Measurements from ENCODE around the gene HNRNPU.

The HNRNPU gene

GRCh38 chr1:244863491-244864252, 671 bp downstream of the HNRNPU start:
- in situ Hi-C loops (cut with HindIII; ENCODE audit: low sequenced_read_pairs) = no loop called here

DNA sequence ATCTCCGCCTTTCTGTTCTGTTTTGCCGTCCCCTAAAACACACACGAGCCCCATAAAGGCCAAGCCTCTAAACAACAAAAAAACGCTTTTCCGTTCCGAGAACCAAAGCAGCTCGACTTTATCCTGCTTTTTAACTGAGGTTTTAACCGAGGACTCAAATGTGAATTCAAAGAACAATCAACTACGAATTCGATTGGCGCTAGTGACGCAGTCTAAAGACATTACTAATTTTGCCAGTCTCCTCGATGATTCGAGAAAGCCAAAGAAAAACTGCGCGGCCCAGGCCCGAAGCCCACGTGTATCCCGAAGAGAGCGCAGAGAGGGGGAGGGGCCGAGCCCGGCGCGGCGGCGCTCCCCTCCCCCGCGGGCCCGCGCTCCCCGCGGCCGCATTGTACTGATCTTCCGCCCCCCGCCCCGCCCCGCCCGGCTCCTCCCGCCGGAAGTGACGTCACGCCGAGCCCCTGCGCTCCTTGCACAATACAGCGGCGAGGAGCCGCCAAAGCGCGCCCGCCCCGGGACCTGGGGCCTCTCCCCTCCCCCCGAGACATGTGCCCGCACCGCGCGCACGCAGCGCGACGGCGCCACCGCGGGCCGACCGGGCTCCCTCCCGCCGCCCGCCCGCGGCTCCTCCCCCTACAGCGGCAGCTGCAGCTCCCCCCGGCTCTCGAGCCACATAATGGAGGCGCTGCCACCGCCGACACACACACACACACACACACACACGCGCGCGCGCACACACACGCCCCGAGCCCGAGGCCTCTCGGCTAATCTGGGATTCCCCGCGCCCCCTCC, 1.4 kb downstream of the HNRNPU start:
- in situ Hi-C loops (cut with HindIII; ENCODE audit: low sequenced_read_pairs) = no loop called here

DNA sequence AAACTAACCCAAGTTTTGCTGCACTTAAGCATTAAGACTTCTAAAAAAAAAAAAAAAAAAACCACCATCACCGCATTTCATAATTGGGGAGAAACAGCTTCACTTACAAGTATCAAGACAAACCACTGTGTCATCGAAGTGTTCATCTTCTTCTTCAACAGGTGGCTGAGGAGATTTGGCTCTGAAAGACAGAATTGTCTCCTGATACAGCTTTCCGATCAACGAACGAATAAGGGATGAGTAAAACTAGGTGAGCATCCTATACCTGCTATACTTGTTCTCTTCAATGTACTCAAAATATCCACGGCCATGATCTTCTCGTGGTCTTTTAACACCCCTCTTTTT, 2.0 kb downstream of the HNRNPU start:
- in situ Hi-C loops (cut with HindIII; ENCODE audit: low sequenced_read_pairs) = no loop called here

DNA sequence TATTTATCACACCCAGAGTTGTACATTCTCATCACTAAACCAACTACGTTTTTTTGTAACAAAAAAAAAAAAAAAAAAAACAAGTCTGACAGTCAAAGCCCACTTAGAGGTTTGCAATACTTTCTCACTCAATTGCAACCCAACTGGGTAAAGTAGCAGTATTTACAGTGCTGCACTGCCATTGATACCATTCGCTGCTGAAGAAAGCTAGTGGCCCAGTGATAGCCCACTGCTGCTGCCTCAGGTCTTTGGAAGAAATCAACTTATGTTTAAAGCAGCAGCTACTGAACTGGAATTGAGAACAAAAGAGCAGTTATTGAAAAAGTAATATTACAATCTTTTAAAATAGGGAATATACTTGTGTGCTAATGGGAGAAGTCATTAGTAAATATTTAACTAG, 2.7 kb downstream of the HNRNPU start:
- in situ Hi-C loops (cut with HindIII; ENCODE audit: low sequenced_read_pairs) = no loop called here

DNA sequence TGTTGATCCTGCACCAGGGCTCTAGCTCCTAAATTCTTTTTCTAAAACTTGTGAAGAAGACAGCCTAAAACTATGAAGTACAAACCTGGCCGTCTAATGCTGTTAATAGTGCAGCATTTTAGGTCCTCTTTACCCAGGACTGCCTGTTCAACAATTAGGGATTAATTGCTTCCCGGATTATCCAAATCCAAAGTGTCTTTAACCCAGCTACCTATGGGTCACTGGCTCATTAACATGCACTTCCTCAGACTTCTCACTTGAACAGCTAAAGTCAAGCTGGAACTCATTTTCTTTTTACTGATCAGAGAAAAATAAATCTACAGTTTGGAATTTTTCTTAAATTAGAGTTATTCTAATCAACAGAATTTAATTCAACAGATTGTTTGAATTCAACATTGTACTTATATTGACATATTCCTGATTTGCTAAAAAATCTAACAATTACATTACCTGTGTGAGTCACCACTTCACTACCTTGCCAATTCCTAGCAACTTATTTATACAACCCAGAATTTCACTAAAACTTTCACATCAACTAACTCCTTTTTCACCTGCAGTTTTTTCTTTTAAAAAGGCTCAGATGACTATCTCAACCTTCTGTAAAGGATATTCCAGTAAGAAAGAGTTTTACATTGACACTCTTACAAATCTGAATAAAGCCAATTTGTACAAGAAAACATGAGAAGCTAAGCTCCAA, 3.3 kb downstream of the HNRNPU start:
- in situ Hi-C loops (cut with HindIII; ENCODE audit: low sequenced_read_pairs) = no loop called here

DNA sequence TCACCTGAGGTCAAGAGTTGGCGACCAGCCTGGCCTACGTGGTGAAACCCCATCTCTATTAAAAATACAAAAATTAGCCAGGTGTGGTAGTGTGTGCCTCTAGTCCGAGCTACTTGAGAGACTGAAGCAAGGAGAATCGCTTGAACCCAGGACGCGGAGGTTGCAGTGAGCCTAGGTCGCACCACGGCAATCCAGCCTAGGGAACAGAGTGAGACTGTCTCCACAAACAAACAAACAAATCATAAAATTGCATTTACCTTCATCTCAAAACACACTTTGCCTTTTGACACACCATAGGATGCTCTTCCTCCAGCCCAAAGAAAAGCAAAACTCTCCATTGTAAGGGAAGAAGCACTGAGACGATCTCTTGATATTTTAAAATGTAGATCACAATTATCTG, 4.3 kb downstream of the HNRNPU start:
- in situ Hi-C loops (cut with HindIII; ENCODE audit: low sequenced_read_pairs) = no loop called here

DNA sequence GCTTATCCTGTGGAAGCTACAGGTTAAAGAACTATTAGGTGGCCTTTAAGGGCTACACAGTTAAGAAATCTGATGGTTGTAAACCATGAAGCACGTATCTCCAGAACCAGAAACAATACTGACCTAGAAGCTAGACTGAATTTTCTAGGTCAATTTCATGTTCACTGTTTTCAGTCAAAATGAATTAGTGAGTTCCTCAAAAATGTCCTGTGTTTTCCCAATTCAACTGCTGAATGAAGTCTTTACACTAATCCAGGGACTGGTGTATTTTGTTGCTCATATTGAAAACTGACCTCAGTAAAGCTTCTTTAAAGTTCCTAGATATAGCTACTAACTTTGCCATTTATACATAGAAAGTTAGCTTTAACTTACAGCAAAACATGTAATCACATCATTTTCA, 6.0 kb downstream of the HNRNPU start:
- in situ Hi-C loops (cut with HindIII; ENCODE audit: low sequenced_read_pairs) = no loop called here

DNA sequence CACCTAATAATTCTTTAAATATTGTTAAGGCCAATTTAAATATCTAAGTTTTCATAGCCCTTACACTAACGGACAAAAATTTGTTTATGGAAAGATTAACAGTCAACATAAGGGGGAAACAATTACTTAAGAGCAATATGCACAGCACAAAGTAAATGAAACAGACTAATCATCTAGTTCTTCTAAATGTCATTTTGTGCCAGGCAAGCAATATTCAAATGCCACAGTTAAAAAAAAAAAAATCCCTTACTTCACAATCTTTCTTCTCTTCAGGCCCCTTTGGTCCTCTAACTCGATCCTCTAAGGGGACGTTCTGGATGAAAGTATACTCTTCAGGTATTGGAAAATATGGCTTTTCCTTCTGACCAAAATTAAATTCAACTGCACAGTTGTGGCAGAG, 6.6 kb downstream of the HNRNPU start:
- in situ Hi-C loops (cut with HindIII; ENCODE audit: low sequenced_read_pairs) = no loop called here

DNA sequence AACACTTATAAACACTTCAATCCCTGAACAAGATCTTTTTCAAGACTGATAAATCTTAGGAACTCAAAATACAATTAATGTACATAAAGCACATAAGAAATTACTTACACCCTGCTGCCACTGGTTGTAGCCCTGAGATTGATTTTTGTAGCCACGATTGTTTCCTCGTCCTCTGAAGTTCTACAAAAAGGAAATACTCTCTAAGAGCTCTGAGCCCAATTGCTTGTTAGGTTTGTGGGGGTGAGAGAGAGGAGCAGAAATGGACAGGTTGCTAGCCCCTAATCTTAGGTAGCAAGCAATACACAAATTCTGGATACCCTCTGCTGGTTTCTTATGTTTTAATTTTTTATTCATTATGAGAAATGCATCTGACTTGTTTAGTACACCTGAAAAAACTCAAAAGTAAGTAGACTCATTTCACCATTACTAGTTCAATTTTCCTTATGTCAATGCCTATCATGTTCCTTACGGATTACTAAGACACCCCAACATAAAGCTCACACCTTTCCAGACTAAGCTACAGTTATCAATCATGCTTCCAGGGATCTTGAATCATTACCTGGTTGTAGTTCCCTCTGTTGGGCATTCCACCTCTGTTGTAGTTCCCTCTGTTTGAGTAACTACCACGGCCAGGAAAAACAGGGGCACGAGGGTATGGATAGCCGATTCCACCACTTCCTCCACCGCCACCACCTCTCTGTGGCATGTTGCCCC, 9.3 kb downstream of the HNRNPU start:
- in situ Hi-C loops (cut with HindIII; ENCODE audit: low sequenced_read_pairs) = no loop called here

DNA sequence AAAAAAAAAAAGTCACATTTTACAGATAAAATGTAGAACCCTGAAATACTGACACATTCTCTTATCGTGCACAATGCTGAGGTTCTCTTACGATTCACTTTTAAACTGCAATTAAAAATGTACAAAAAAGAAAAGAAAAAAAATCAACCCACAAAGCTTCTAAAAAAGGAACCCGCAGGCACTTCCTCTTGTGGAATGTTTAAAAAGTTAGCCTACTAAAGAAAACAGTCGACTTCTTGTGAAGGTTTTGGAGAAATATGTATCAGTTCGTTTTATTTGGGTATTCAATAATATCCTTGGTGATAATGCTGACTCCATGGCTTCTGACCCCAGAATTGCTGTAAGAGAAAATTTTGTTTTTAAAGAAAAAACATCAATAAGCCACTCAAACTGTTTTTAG, 10.2 kb downstream of the HNRNPU start:
- in situ Hi-C loops (cut with HindIII; ENCODE audit: low sequenced_read_pairs) = no loop called here

- in situ Hi-C loops (cut with HindIII; ENCODE audit: low sequenced_read_pairs) = no loop called here
Measured at GRCh38 chr1:244852694-244853093, 11.6 kb downstream of the HNRNPU start.

GRCh38 chr1:244851546-244852231, 12.7 kb downstream of the HNRNPU start:
- in situ Hi-C loops (cut with HindIII; ENCODE audit: low sequenced_read_pairs) = no loop called here

DNA sequence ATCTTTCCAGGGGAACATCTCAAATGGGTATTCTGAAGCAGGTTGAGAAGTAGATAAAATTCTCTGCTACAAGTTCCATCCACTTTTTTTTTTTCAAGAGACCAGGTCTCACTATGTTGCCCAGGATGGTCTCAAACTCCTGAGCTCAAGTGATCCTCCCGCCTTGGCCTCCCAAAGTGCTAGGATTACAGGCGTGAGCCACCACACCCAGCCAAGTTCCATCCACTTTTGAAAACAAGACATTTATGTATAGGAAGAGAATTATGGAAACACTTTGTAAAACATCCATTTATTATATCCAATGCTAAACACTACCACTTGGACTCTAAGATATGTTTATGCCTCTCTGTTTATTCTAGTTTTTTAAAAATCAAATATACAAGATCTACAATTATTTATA, 13.4 kb downstream of the HNRNPU start:
- in situ Hi-C loops (cut with HindIII; ENCODE audit: low sequenced_read_pairs) = no loop called here

- in situ Hi-C loops (cut with HindIII; ENCODE audit: low sequenced_read_pairs) = no loop called here
Measured at GRCh38 chr1:244850099-244850852, 14.1 kb downstream of the HNRNPU start.

GRCh38 chr1:244849189-244849866, 15.0 kb downstream of the HNRNPU start:
- in situ Hi-C loops (cut with HindIII; ENCODE audit: low sequenced_read_pairs) = no loop called here

DNA sequence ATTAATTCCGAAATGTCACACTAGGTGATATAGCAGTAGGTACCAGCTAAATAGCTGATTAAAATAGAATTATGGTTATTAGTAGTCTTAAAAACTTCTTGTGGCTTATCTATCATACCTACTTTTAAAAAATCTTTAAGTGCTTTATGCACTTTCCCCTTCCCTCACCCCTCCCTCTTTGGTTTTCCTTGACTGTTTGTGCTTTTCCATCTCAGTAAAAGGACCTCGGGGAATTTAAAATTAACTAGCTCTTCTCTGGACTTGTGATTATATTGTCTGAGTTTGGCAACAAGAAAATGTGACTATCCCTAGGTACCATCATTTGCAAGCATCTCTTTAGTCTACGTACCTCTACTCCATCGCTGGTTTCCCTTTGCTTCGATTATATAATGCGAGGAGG, 17.7 kb downstream of the HNRNPU start:
- in situ Hi-C loops (cut with HindIII; ENCODE audit: low sequenced_read_pairs) = no loop called here

DNA sequence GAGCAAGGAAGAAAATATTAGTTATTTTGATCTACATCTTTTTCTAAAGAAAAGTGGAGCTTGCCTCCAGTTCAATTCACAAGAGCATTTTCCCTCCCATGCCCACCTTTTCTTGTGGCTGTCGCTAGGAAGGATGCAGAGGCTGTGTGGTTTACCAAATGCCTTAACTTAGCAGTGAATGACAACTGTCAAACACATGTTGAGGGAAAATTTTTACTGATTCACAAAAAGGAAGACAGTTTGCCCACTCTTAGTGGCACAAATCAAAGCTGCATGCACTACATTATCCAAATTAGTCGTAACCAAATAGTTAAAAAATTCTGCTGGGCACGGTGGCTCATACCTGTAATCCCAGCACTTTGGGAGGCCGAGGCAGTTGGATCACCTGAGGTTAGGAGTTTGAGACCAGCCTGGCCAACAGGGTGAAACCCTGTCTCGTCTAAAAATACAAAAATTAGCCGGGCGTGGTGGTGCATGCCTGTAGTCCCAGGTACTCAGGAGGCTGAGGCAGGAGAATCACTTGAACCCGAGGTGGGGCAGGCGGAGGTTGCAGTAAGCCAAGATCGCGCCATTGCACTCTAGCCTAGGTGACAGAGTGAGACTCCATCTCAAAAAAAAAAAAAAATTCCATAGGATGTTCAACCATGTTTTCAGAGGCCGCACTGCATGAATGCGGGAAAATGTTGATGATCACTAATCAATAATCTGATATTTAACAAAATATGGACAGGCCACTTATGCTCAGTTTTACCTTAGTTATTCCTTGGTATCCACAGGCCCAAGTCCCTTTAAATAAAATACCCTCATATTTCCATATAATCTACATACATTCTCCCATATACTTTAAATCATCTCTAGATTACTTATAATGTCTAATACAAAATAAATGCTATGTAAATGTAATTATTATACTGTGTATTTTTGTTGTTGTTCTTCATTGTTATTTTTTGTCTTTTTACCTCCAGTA, 19.9 kb downstream of the HNRNPU start:
- in situ Hi-C loops (cut with HindIII; ENCODE audit: low sequenced_read_pairs) = no loop called here
